HCT116 (cell line): ENCODE results near the gene SLC25A21. TPM values are rescaled to one million over a fixed set of nuclear protein-coding genes. Genes with fewer than 3 reads are reported as not detected.

Experiments
- ATAC-seq: fragments of 200-7000 bp; cut with Tn5 transposase; 2 replicates; pipeline ENCODE4 v1.9.1; 2020; ENCODE audit warnings: mild to moderate bottlenecking, moderate library complexity
- BruUV-seq: library from RNA; stranded (reverse); fragments of 400-500 nt; replicated peaks from 2 replicates; lab custom pipeline; 2021; lab: Mats Ljungman, UMichigan
- CTCF ChIA-PET: fragments of 300-600 bp; sonication (Branson Sonifier 250); formaldehyde crosslinking; loops from one replicate; lab custom pipeline; 2021; ENCODE audit warnings: antibody characterized with exemption; lab: Charles Lee
- POLR2A ChIA-PET: fragments of 300-600, 350-600 bp; sonication (Branson Sonifier 250); formaldehyde crosslinking; loops from one replicate; lab custom pipeline; 2021; ENCODE audit warnings: antibody characterized with exemption; lab: Charles Lee
- RAD21 ChIA-PET, 2 experiments: fragments of 300-600 bp; sonication (Branson Sonifier 250); formaldehyde crosslinking; loops; one replicate each; lab custom pipeline; 2023; ENCODE audit warnings: low total read pairs in 2 of 2; ENCODE audit not compliant: uncharacterized antibody in 2 of 2, unreplicated experiment in 2 of 2, low non-redundant PET in 1 of 2; lab: Charles Lee
- DNase-seq: peaks from one replicate; pipeline ENCODE4 v3.0.0-alpha.2; 2010; ENCODE audit warnings: low read depth, low spot score
- H2AFZ ChIP-seq: fragments of 200-600 bp; shearing (Covaris generic), sonication (generic); 2 replicates; pipeline ENCODE4 v1.6.1; 2017; ENCODE audit warnings: low read depth, mixed run types, mixed read lengths, antibody characterized with exemption, low read length; ENCODE audit not compliant: poor library complexity, severe bottlenecking
- H3K27ac ChIP-seq: 2 replicates; pipeline ENCODE4 v1.5.1; 2012; ENCODE audit warnings: low read depth, low read length
- H3K27me3 ChIP-seq: fragments of 200-600 bp; sonication (generic); 2 replicates; pipeline ENCODE4 v1.6.1; 2016; ENCODE audit warnings: mixed run types, low read length, mixed read lengths; ENCODE audit not compliant: insufficient read depth
- H3K36me3 ChIP-seq, 2 experiments: fragments of 200-500 bp in 1 of 2; fragments of 200-600 bp in 1 of 2; sonication (Bioruptor generic) in 1 of 2; sonication (generic) in 1 of 2; 2 replicates each; pipeline versions ENCODE4 v1.5.1 to v1.6.1; 2014 to 2016; ENCODE audit warnings: low read length in 2 of 2, inconsistent platforms in 1 of 2, mixed read lengths in 1 of 2, mixed run types in 1 of 2; ENCODE audit not compliant: insufficient read depth in 2 of 2, control insufficient read depth in 1 of 2
- H3K4me1 ChIP-seq, 2 experiments: fragments of 200-600 bp in 1 of 2; sonication (generic) in 1 of 2; 2 replicates each; pipeline versions ENCODE4 v1.5.1 to v1.6.1; 2012 to 2017; ENCODE audit warnings: low read length in 2 of 2, inconsistent platforms in 1 of 2, mild to moderate bottlenecking in 1 of 2, mixed read lengths in 1 of 2, mixed run types in 1 of 2, moderate library complexity in 1 of 2; ENCODE audit not compliant: insufficient read depth in 2 of 2, control insufficient read depth in 1 of 2
- H3K4me2 ChIP-seq: fragments of 200-600 bp; sonication (generic); 2 replicates; pipeline ENCODE4 v1.6.1; 2017; ENCODE audit warnings: mixed run types, low read length, mixed read lengths
- H3K4me3 ChIP-seq, 2 experiments: fragments of 200-600 bp in 1 of 2; sonication (generic) in 1 of 2; replicated peaks in 1 of 2; 2 replicates each; pipeline ENCODE4 v1.5.1; 2011 to 2016; ENCODE audit warnings: low read length in 2 of 2, control low read depth in 1 of 2, low read depth in 1 of 2, mild to moderate bottlenecking in 1 of 2, mixed read lengths in 1 of 2, mixed run types in 1 of 2
- H3K79me2 ChIP-seq: fragments of 200-600 bp; sonication (generic); 2 replicates; pipeline ENCODE4 v1.6.1; 2017; ENCODE audit warnings: mild to moderate bottlenecking, mixed run types, low read length, moderate library complexity, mixed read lengths; ENCODE audit not compliant: insufficient read depth
- H3K9ac ChIP-seq: fragments of 200-600 bp; sonication (generic); 2 replicates; pipeline ENCODE4 v1.6.1; 2016; ENCODE audit warnings: low read length, mixed read lengths
- H3K9me2 ChIP-seq: fragments of 200-600 bp; sonication (generic), shearing (Covaris generic); 2 replicates; pipeline ENCODE4 v1.6.1; 2017; ENCODE audit warnings: mixed run types, mild to moderate bottlenecking, moderate library complexity; ENCODE audit not compliant: insufficient read depth
- H3K9me3 ChIP-seq, 2 experiments: fragments of 200-500 bp in 1 of 2; fragments of 200-600 bp in 1 of 2; sonication (Bioruptor generic) in 1 of 2; sonication (generic) in 1 of 2; 2 replicates each; pipeline ENCODE4 v1.6.1; 2014 to 2017; ENCODE audit warnings: low read length in 2 of 2, mixed read lengths in 2 of 2, inconsistent platforms in 1 of 2, low read depth in 1 of 2, mild to moderate bottlenecking in 1 of 2, mixed run types in 1 of 2, moderate library complexity in 1 of 2; ENCODE audit not compliant: control insufficient read depth in 1 of 2, insufficient read depth in 1 of 2
- H4K20me1 ChIP-seq: fragments of 200-600 bp; sonication (generic), shearing (Covaris generic); 2 replicates; pipeline ENCODE4 v1.6.1; 2017; ENCODE audit warnings: mixed run types, mild to moderate bottlenecking, moderate library complexity; ENCODE audit not compliant: insufficient read depth
- ATF3 ChIP-seq: IDR thresholded peaks from 2 replicates; pipeline ENCODE4 v1.6.1; 2012
- CBX3 ChIP-seq: IDR thresholded peaks from 2 replicates; pipeline ENCODE4 v1.6.1; 2012; ENCODE audit warnings: low read depth
- CTCF ChIP-seq, 3 experiments: fragments of 200-600 bp in 1 of 3; sonication (generic) in 1 of 3; IDR thresholded peaks in 2 of 3; conservative IDR thresholded peaks in 1 of 3; 2 replicates each; pipeline ENCODE4 v1.5.1; 2012 to 2017; ENCODE audit warnings: low read depth in 2 of 3, low read length in 2 of 3, antibody characterized with exemption in 1 of 3, borderline replicate concordance in 1 of 3, control low read depth in 1 of 3, mild to moderate bottlenecking in 1 of 3, mixed read lengths in 1 of 3, mixed run types in 1 of 3, moderate library complexity in 1 of 3; ENCODE audit not compliant: insufficient read depth in 1 of 3
- EGR1 ChIP-seq: IDR thresholded peaks from 2 replicates; pipeline ENCODE4 v1.6.1; 2012; ENCODE audit warnings: low read depth
- EZH2 ChIP-seq: fragments of 200-600 bp; sonication (generic); IDR thresholded peaks from 2 replicates; pipeline ENCODE4 v1.6.1; 2017; ENCODE audit warnings: antibody characterized with exemption, mixed run types
- FOSL1 ChIP-seq: IDR thresholded peaks from 2 replicates; pipeline ENCODE4 v1.6.1; 2012; ENCODE audit warnings: low read depth
- JUND ChIP-seq: IDR thresholded peaks from 2 replicates; pipeline ENCODE4 v1.6.1; 2012
- MAX ChIP-seq: IDR thresholded peaks from 2 replicates; pipeline ENCODE4 v1.6.1; 2012
- POLR2A ChIP-seq: IDR thresholded peaks from 2 replicates; pipeline ENCODE4 v1.7.0; 2011; ENCODE audit warnings: borderline replicate concordance; ENCODE audit not compliant: insufficient read depth, insufficient read length; ENCODE audit errors: extremely low read depth
- YY1 ChIP-seq: IDR thresholded peaks from 2 replicates; pipeline ENCODE4 v1.6.1; 2011; ENCODE audit warnings: low read length, low read depth, moderate library complexity, mild to moderate bottlenecking; ENCODE audit not compliant: insufficient replicate concordance; ENCODE audit errors: extremely low read depth
- ZBTB33 ChIP-seq: IDR thresholded peaks from 2 replicates; pipeline ENCODE4 v1.6.1; 2011; ENCODE audit warnings: mild to moderate bottlenecking, low read length, moderate library complexity; ENCODE audit not compliant: insufficient replicate concordance; ENCODE audit errors: extremely low read depth
- ZFX ChIP-seq: fragments of 450-650 bp; IDR thresholded peaks from 2 replicates; pipeline ENCODE4 v1.6.1; 2017
- intact Hi-C: fragments of 100-400 bp; cut with micrococcal nuclease; formaldehyde crosslinking; loops from 2 replicates; pipeline ENCODE4 v1.10.0; 2022
- total RNA-seq: library from RNA; stranded (reverse); gene quantifications from one replicate; pipeline ENCODE4 v1.2.1, GENCODE V29; 2021; ENCODE audit not compliant: unreplicated experiment

SLC25A21 gene
- total RNA-seq, 1 experiment from 2014 or later, result 3.5 TPM

GRCh38 chr14:36855396-36855795 is 317.0 kb downstream of the SLC25A21 start:
- CTCF ChIA-PET, result no interaction called here
- RAD21 ChIA-PET, result no interaction called here
- Histone ChIP-seq H3K9me2 (no peaks in the 10 kb centered on the region), H3K9me3 (no peaks in the 10 kb centered on the region), H3K4me3 (no peak overlapping the region), H3K4me2 (no peak overlapping the region), H3K36me3 (no peaks in the 10 kb centered on the region), H2AFZ (no peak overlapping the region), H3K27me3 (no peaks in the 10 kb centered on the region), H3K27ac (no peak overlapping the region), H4K20me1 (no peaks in the 10 kb centered on the region), H3K9ac (no peak overlapping the region)
- DNase-seq (no peak), ATAC-seq (no peak)
- POLR2A ChIA-PET, result no interaction called here
- intact Hi-C loops, result no loop called here
- no TSS peak for BruUV-seq
- TF ChIP-seq POLR2A (no peak), ATF3 (no peak), MAX (no peak), FOSL1 (no peak), ZBTB33 (no peak), JUND (no peak), EZH2 (no peak), CBX3 (no peak), YY1 (no peak), ZFX (no peak), EGR1 (no peak), CTCF (IDR thresholded peaks at IDR 0.05 in 2 of 3, conservative IDR thresholded peaks at IDR 0.05 in 1 of 3; ENCODE audit: borderline replicate concordance in 1 of 3, insufficient read depth in 1 of 3, low read depth in 2 of 3, low read length in 2 of 3) (no peak)
- TF ChIP-seq, all 23 proteins: peak for 0
- no peaks in the 10 kb centered on the region for H3K79me2 ChIP-seq
- H3K4me1 ChIP-seq, result no peaks in the 10 kb centered on the region
